Measurements from ENCODE around the gene FRMPD4.
A peak's percentile ranks its signal among the peaks of the same experiment; 100 is the strongest.

FRMPD4 gene

GRCh38 chrX:12370497-12370986 lies 232.3 kb downstream of the FRMPD4 start:
- H3K4me3 ChIP-seq (ENCODE audit: low read depth, low read length) = no peak overlapping the region
- DNase-seq (ENCODE audit: low read depth) = no peak
- TF ChIP-seq CTCF (IDR thresholded peaks at IDR 0.05; ENCODE audit: low read depth, low read length, missing control alignments) = no peak

- no peak overlapping the region for H3K4me3 ChIP-seq (ENCODE audit: low read depth, low read length)
- DNase-seq (ENCODE audit: low read depth) = no peak
- TF ChIP-seq CTCF (IDR thresholded peaks at IDR 0.05; ENCODE audit: low read depth, low read length, missing control alignments) = no peak
Observed at GRCh38 chrX:12372111-12372510, 233.8 kb downstream of the FRMPD4 start.

GRCh38 chrX:12374286-12374685 lies 236.0 kb downstream of the FRMPD4 start:
- no peak for DNase-seq (ENCODE audit: low read depth)
- no peak for TF ChIP-seq CTCF (IDR thresholded peaks at IDR 0.05; ENCODE audit: low read depth, low read length, missing control alignments)
- H3K4me3 ChIP-seq (ENCODE audit: low read depth, low read length) = no peak overlapping the region

- no peak for DNase-seq (ENCODE audit: low read depth)
- no peak overlapping the region for H3K4me3 ChIP-seq (ENCODE audit: low read depth, low read length)
- TF ChIP-seq CTCF (IDR thresholded peaks at IDR 0.05; ENCODE audit: low read depth, low read length, missing control alignments) = no peak
Observed at GRCh38 chrX:12378253-12378652, 240.0 kb downstream of the FRMPD4 start.

GRCh38 chrX:12378706-12379105 lies 240.4 kb downstream of the FRMPD4 start:
- no peak for DNase-seq (ENCODE audit: low read depth)
- TF ChIP-seq CTCF (IDR thresholded peaks at IDR 0.05; ENCODE audit: low read depth, low read length, missing control alignments) = no peak
- H3K4me3 ChIP-seq (ENCODE audit: low read depth, low read length) = no peak overlapping the region

GRCh38 chrX:12379671-12380070 lies 241.4 kb downstream of the FRMPD4 start:
- H3K4me3 ChIP-seq (ENCODE audit: low read depth, low read length) = no peak overlapping the region
- no peak for TF ChIP-seq CTCF (IDR thresholded peaks at IDR 0.05; ENCODE audit: low read depth, low read length, missing control alignments)
- no peak for DNase-seq (ENCODE audit: low read depth)

GRCh38 chrX:12383196-12383595 lies 244.9 kb downstream of the FRMPD4 start:
- peak; percentile 24 for TF ChIP-seq CTCF (IDR thresholded peaks at IDR 0.05; ENCODE audit: low read depth, low read length, missing control alignments)
- H3K4me3 ChIP-seq (ENCODE audit: low read depth, low read length) = no peak overlapping the region
- DNase-seq (ENCODE audit: low read depth) = no peak

Data from GM12864 (cell line).